Gastrocnemius medialis (tissue), 4 donors: ENCODE data around the gene ANKS1B.

Experiments used
- CTCF ChIP-seq, 5 experiments: fragments of 450-650 bp in 3 of 5; fragments of 200-600 bp in 2 of 5; sonication (generic) in 2 of 5; IDR thresholded peaks in 4 of 5; conservative IDR thresholded peaks in 1 of 5; 1 replicate in 4 of 5; 2 replicates in 1 of 5; pipeline ENCODE4 v1.5.1; 2016 to 2019; ENCODE audit warnings: antibody characterized with exemption in 5 of 5, mild to moderate bottlenecking in 3 of 5, moderate library complexity in 3 of 5
- POLR2A ChIP-seq, 2 donors: fragments of 450-650 bp; IDR thresholded peaks; one replicate each; pipeline ENCODE4 v1.6.1; 2017; ENCODE audit warnings: antibody characterized with exemption in 2 of 2, mild to moderate bottlenecking in 2 of 2, moderate library complexity in 2 of 2

GRCh38 chr12:98893126-98893674 lies 1091.5 kb downstream of the ANKS1B start:
- TF ChIP-seq POLR2A (IDR thresholded peaks at IDR 0.05): no peak
- TF ChIP-seq CTCF (IDR thresholded peaks at IDR 0.05 in 4 of 5, conservative IDR thresholded peaks at IDR 0.05 in 1 of 5): no peak
